K562 (cell line): ENCODE results near the gene CHSY1. TPM values are rescaled to one million over a fixed set of nuclear protein-coding genes. Genes with fewer than 3 reads are reported as not detected.
A peak's percentile ranks its signal among the peaks of the same experiment; 100 is the strongest.

Experiments
- BDP1 ChIP-seq: IDR thresholded peaks from 3 replicates; pipeline ENCODE4 v1.6.1; 2011; ENCODE audit not compliant: insufficient read length, insufficient read depth
- CREB3 ChIP-seq: fragments of 450-650 bp; conservative IDR thresholded peaks from 2 replicates; pipeline ENCODE4 v1.6.1; 2016; ENCODE audit warnings: missing genetic modification characterization, low read depth, mild to moderate bottlenecking, missing compliant biosample characterization, moderate library complexity
- CUX1 ChIP-seq: fragments of 200-800 bp; sonication (Bioruptor generic); IDR thresholded peaks from 2 replicates; pipeline ENCODE4 v1.6.1; 2016; ENCODE audit warnings: missing genetic modification characterization, missing compliant biosample characterization
- DIDO1 ChIP-seq: fragments of 450-650 bp; IDR thresholded peaks from 2 replicates; pipeline ENCODE4 v1.6.1; 2016; ENCODE audit warnings: low read depth, missing biosample characterization, missing genetic modification characterization
- GABPB1 ChIP-seq: sonication (generic); formaldehyde crosslinking; IDR thresholded peaks from 2 replicates; pipeline ENCODE4 v1.8.0; 2022; ENCODE audit warnings: mild to moderate bottlenecking, missing genetic modification reagents
- HDGF ChIP-seq: fragments of 450-650 bp; IDR thresholded peaks from 2 replicates; pipeline ENCODE4 v1.6.1; 2016
- HEY1 ChIP-seq: fragments of 250-450 bp; sonication (Bioruptor Pico); IDR thresholded peaks from 2 replicates; pipeline ENCODE4 v1.5.0; 2020; ENCODE audit warnings: mild to moderate bottlenecking, moderate library complexity, borderline replicate concordance
- JUND ChIP-seq, 2 experiments: IDR thresholded peaks; 2 replicates in 1 of 2; 3 replicates in 1 of 2; pipeline ENCODE4 v1.6.1; 2011; ENCODE audit warnings: borderline replicate concordance in 2 of 2, low read depth in 2 of 2, low read length in 2 of 2, improper control_type of control experiment in 1 of 2, missing biosample characterization in 1 of 2, missing genetic modification characterization in 1 of 2, missing genetic modification reagents in 1 of 2
- KDM4B ChIP-seq, 2 experiments: fragments of 450-650 bp in 1 of 2; sonication (generic) in 1 of 2; IDR thresholded peaks; 2 replicates each; pipeline ENCODE4 v1.6.1; 2016 to 2017; ENCODE audit warnings: borderline replicate concordance in 2 of 2, antibody characterized with exemption in 1 of 2, low read depth in 1 of 2, mild to moderate bottlenecking in 1 of 2
- PYGO2 ChIP-seq: fragments of 450-650 bp; IDR thresholded peaks from 2 replicates; pipeline ENCODE4 v1.6.1; 2016; ENCODE audit warnings: mild to moderate bottlenecking, missing genetic modification characterization, moderate library complexity, missing compliant biosample characterization
- RBM34 ChIP-seq: fragments of 200-400 bp; formaldehyde crosslinking; IDR thresholded peaks from 2 replicates; pipeline ENCODE4 v1.6.1; 2018; ENCODE audit warnings: low read length, borderline replicate concordance; ENCODE audit not compliant: insufficient read depth
- SLC30A9 ChIP-seq: fragments of 250-450 bp; sonication (Bioruptor Pico); IDR thresholded peaks from 2 replicates; pipeline ENCODE4 v1.8.0; 2022; ENCODE audit warnings: mild to moderate bottlenecking, moderate library complexity
- STAG1 ChIP-seq: sonication (generic); formaldehyde crosslinking; IDR thresholded peaks from 2 replicates; pipeline ENCODE4 v1.5.0; 2020; ENCODE audit warnings: missing genetic modification reagents, borderline replicate concordance
- ZNF184 ChIP-seq: sonication (generic); formaldehyde crosslinking; IDR thresholded peaks from 2 replicates; pipeline ENCODE4 v1.5.0; 2020; ENCODE audit warnings: missing genetic modification reagents
- ZNF277 ChIP-seq: fragments of 250-450 bp; sonication (Bioruptor Pico); IDR thresholded peaks from 2 replicates; pipeline ENCODE4 v1.8.0; 2022; ENCODE audit warnings: inconsistent platforms, mild to moderate bottlenecking, moderate library complexity, borderline replicate concordance
- ZNF717 ChIP-seq: fragments of 250-450 bp; sonication (Bioruptor Pico); IDR thresholded peaks from 2 replicates; pipeline ENCODE4 v1.5.0; 2021
- ZNF740 ChIP-seq, 3 experiments: fragments of 200-800 bp in 1 of 3; sonication (Bioruptor generic) in 1 of 3; sonication (generic) in 1 of 3; formaldehyde crosslinking in 1 of 3; IDR thresholded peaks; 2 replicates each; pipeline versions ENCODE4 v1.6.1 to v1.8.0; 2016 to 2022; ENCODE audit warnings: mild to moderate bottlenecking in 2 of 3, missing compliant biosample characterization in 2 of 3, missing genetic modification characterization in 2 of 3, missing genetic modification reagents in 1 of 3
- polyA plus RNA-seq, 8 experiments: library from polyadenylated mRNA; depleted of rRNA in 4 of 8; stranded (reverse) in 5 of 8; unstranded in 3 of 8; fragments of >200 nt; fragmentation: Nextera tagmentation in 2 of 8; fragmentation: Illumina TruSeq in 1 of 8; extraction: Ambion mirVana in 2 of 8; extraction: Trizol in 1 of 8; gene quantifications; 2 replicates each; pipeline versions ENCODE4 v1.2.1 to v1.2.3, GENCODE V29; 2011 to 2014; ENCODE audit warnings: inconsistent platforms in 1 of 8, missing spikeins in 1 of 8
- total RNA-seq, 7 experiments: library from RNA; depleted of rRNA in 6 of 7; stranded (reverse); fragments of >200 nt in 6 of 7; fragmentation: Illumina TruSeq in 2 of 7; extraction: Trizol in 2 of 7; gene quantifications; 2 replicates each; pipeline versions ENCODE4 v1.2.1 to v1.2.3, GENCODE V29; 2011 to 2021; ENCODE audit warnings: low replicate concordance in 1 of 7

Gene CHSY1
- total and polyA plus RNA-seq, 9 of the 15 experiments (the other 6 are each of a cell fraction or from before 2014, with no cell fraction given): 7.0 to 16.4 (median 13.4) TPM

- TF ChIP-seq JUND (IDR thresholded peaks at IDR 0.05; ENCODE audit: borderline replicate concordance, low read depth, low read length) (no peak), JUND (tag; IDR thresholded peaks at IDR 0.05; ENCODE audit: borderline replicate concordance, low read depth, low read length) (no peak), STAG1 (CRISPR knock-in tag) (peak; percentile 37; the same call in 1 of the 2 replicates), HEY1 (CRISPR knock-in tag) (no peak), ZNF717 (CRISPR knock-in tag) (no peak), ZNF277 (CRISPR knock-in tag) (no peak), PYGO2 (no peak), CUX1 (CRISPR knock-in tag) (no peak), ZNF740 (CRISPR knock-in tag; IDR thresholded peaks at IDR 0.05) (no peak), ZNF740 (tag; IDR thresholded peaks at IDR 0.05) (no peak), BDP1 (no peak), RBM34 (no peak), GABPB1 (no peak), KDM4B (IDR thresholded peaks at IDR 0.05; ENCODE audit: borderline replicate concordance in 2 of 2, low read depth in 1 of 2) (no peak), ZNF184 (CRISPR knock-in tag) (no peak), DIDO1 (tag) (no peak), HDGF (no peak), SLC30A9 (no peak), CREB3 (tag) (no peak)
Observed at GRCh38 chr15:101258238-101259144, 6.6 kb upstream of the CHSY1 start (continued).
